ENCODE results near the gene GUCD1. TPM values are rescaled to one million over a fixed set of nuclear protein-coding genes. Genes with fewer than 3 reads are reported as not detected.
A peak's percentile ranks its signal among the peaks of the same experiment; 100 is the strongest.

Gene GUCD1
- total RNA-seq, 2 experiments from 2014 or later: 99.7 to 111 TPM

GRCh38 chr22:24543185-24543601 is 11.7 kb downstream of the GUCD1 start:
- Mint-ChIP-seq H3K36me3 (ENCODE audit: low read depth) (peaks cover 13% of the 10 kb centered on the region), H3K4me1 (ENCODE audit: low read depth) (no peaks in the 10 kb centered on the region), H3K9me3 (no peaks in the 10 kb centered on the region), H3K27ac (no peak overlapping the region), H3K4me3 (no peak overlapping the region), H3K27me3 (no peaks in the 10 kb centered on the region)
- no peak for DNase-seq
- POLR2A ChIA-PET: interaction anchor here (2.5 kb wide), 1 partner anchor 11 kb away, joined by 14 read pairs; the partner anchor contains the start of gene GUCD1
- CTCF ChIA-PET: no interaction called here
- intact Hi-C loops (cut with micrococcal nuclease): no loop called here
- ATAC-seq: no peak
- TF ChIP-seq, protein P1, sequence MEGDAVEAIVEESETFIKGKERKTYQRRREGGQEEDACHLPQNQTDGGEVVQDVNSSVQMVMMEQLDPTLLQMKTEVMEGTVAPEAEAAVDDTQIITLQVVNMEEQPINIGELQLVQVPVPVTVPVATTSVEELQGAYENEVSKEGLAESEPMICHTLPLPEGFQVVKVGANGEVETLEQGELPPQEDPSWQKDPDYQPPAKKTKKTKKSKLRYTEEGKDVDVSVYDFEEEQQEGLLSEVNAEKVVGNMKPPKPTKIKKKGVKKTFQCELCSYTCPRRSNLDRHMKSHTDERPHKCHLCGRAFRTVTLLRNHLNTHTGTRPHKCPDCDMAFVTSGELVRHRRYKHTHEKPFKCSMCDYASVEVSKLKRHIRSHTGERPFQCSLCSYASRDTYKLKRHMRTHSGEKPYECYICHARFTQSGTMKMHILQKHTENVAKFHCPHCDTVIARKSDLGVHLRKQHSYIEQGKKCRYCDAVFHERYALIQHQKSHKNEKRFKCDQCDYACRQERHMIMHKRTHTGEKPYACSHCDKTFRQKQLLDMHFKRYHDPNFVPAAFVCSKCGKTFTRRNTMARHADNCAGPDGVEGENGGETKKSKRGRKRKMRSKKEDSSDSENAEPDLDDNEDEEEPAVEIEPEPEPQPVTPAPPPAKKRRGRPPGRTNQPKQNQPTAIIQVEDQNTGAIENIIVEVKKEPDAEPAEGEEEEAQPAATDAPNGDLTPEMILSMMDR (IDR thresholded peaks at IDR 0.05): no peak

DNA sequence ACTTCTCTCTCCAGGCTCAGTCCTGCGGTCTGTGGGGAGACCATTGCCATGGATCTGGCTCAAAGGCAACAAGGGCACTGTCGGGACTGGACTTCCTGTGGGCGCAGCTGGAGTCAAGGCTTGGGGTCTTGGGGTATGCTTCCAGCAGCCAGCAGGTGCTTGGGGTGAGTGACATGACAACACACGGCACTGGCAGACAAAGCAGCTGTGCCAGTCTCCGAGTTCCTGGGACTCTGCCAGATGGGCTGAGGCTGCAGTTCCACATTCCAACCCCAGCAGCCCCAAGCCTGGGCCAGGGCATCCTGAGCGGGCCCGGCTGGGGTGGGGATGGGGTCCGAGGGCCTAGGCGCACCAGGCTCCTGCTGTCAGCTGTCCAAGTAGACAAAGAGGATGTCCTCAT is 12.3 kb downstream of the GUCD1 start:
- POLR2A ChIA-PET: interaction anchor here (2.5 kb wide), 1 partner anchor 12 kb away, joined by 14 read pairs; the partner anchor contains the start of gene GUCD1
- Mint-ChIP-seq H3K36me3 (ENCODE audit: low read depth) (peaks cover 13% of the 10 kb centered on the region), H3K27ac (no peak overlapping the region), H3K4me3 (no peak overlapping the region), H3K4me1 (ENCODE audit: low read depth) (no peaks in the 10 kb centered on the region), H3K27me3 (no peaks in the 10 kb centered on the region), H3K9me3 (no peaks in the 10 kb centered on the region)
- TF ChIP-seq, protein P1 (IDR thresholded peaks at IDR 0.05): no peak
- no peak for ATAC-seq
- no peak for DNase-seq
- intact Hi-C loops (cut with micrococcal nuclease): no loop called here
- CTCF ChIA-PET: no interaction called here

DNA sequence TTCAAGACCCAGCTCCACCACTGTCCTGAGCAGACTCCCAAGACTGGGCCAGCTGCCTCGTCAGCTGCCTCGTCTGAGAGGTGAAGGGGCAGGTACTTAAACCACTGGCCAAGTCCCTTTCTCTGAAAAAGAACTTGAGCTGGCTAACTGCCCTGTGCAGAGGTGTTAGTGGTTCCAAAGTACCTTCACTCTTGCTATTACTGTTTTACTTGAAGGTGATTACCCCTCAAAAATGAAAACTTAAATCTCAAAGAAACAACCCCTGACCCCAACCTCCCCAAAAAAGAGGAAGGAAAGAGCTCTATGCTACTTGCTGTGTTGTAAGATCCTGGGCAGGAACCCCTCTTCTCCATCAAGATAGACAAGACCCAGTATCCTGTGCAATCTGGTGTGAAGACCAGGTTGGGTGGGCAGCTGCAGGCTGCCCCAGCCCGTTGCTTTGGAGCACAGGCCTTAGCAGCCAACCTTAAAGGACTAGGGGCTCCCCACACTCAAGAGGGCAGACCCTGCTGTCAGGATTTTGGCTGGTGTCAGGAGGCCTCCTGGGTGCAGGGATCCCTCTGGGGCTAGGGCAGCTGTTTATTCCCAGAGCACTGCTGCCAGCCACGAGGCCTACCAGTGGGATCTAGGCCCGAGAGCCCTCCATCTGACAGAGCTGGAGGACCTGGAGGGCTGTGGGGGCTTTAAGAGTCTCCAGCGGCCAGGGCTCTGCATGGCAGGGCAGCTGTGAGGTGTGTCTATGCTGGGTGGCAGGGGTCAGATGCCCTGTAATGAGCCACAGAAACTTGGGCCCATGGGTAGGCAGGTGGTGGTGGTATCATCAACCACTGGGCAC is 13.0 kb downstream of the GUCD1 start:
- CTCF ChIA-PET: no interaction called here
- POLR2A ChIA-PET: interaction anchor here (0.6 to 2.5 kb wide), 3 partner anchors 12 to 113 kb away, joined by 3 to 14 read pairs (median 5); partner anchors contain the start of gene GUCD1
- intact Hi-C loops (cut with micrococcal nuclease): no loop called here
- H3K27ac Mint-ChIP-seq: peak overlapping the region; percentile 38
- no peaks in the 10 kb centered on the region for H3K27me3 Mint-ChIP-seq
- H3K9me3 Mint-ChIP-seq: no peaks in the 10 kb centered on the region
- TF ChIP-seq, protein P1 (IDR thresholded peaks at IDR 0.05): no peak
- no peak overlapping the region for H3K4me3 Mint-ChIP-seq
- peaks cover 11% of the 10 kb centered on the region for H3K36me3 Mint-ChIP-seq (ENCODE audit: low read depth)
- DNase-seq (no peak), ATAC-seq (no peak)
- H3K4me1 Mint-ChIP-seq (ENCODE audit: low read depth): no peaks in the 10 kb centered on the region

DNA sequence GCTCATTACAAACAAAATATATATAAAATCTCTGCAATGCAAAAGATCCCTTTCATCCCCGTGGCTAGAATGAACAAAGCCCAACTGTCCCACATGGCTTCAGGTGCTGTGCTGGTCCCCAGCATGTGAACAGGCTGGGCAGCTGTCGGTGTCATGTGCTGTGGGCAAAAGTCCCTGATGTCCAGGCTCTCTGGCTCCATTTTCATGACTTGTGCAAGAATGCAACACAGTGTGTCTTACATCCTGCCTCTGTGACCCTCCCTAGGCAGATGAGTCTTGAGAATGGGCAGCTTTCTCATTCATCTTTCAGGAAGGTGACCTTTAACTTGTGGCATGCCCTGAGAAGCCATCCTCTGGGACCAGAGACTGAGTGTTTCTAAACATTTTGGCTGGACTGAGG is 14.5 kb downstream of the GUCD1 start:
- POLR2A ChIA-PET: interaction anchor here (0.8 kb wide), 1 partner anchor 322 kb away, joined by 4 read pairs; no protein-coding TSS in a partner anchor
- CTCF ChIA-PET: interaction anchor here (1.5 to 1.8 kb wide), 2 partner anchors 11 to 13 kb away, joined by 5 to 7 read pairs; no protein-coding TSS in a partner anchor

More for the DNA sequence above, 14.5 kb downstream of the GUCD1 start:
- Mint-ChIP-seq H3K4me3 (no peak overlapping the region), H3K4me1 (ENCODE audit: low read depth) (no peaks in the 10 kb centered on the region), H3K9me3 (no peaks in the 10 kb centered on the region), H3K27ac (no peak overlapping the region), H3K27me3 (no peaks in the 10 kb centered on the region), H3K36me3 (ENCODE audit: low read depth) (peaks cover 10% of the 10 kb centered on the region)
- TF ChIP-seq, protein P1 (IDR thresholded peaks at IDR 0.05): no peak
- ATAC-seq (no peak), DNase-seq (no peak)
- intact Hi-C loops (cut with micrococcal nuclease): no loop called here

Data from activated CD8-positive, alpha-beta T cell treated with anti-CD3 and anti-CD28 coated beads for 36 hours (primary cell).